Measurements from ENCODE around the gene TGFBR3. TPM values are rescaled to one million over a fixed set of nuclear protein-coding genes. Genes with fewer than 3 reads are reported as not detected.
A peak's percentile ranks its signal among the peaks of the same experiment; 100 is the strongest.

The TGFBR3 gene
- total RNA-seq, 2 experiments from 2014 or later, result 4.4 to 4.7 TPM

- peaks cover 3% of the 10 kb centered on the region for H3K36me3 Mint-ChIP-seq
- no peak overlapping the region for H3K27ac Mint-ChIP-seq
- H3K9me3 Mint-ChIP-seq, result no peaks in the 10 kb centered on the region
- no peak for DNase-seq
- H3K4me1 Mint-ChIP-seq, result peaks cover 28% of the 10 kb centered on the region
- peaks cover 6% of the 10 kb centered on the region for H3K27me3 Mint-ChIP-seq
- H3K4me3 Mint-ChIP-seq, result no peak overlapping the region
These were observed 8.2 kb upstream of the TGFBR3 start for GRCh38 chr1:91894036-91894761.

GRCh38 chr1:91891969-91892368, 6.0 kb upstream of the TGFBR3 start:
- no peak overlapping the region for H3K27ac Mint-ChIP-seq
- no peak overlapping the region for H3K4me3 Mint-ChIP-seq
- peaks cover 11% of the 10 kb centered on the region for H3K27me3 Mint-ChIP-seq
- DNase-seq, result peak; percentile 26
- H3K4me1 Mint-ChIP-seq, result peaks cover 30% of the 10 kb centered on the region
- peaks cover 4% of the 10 kb centered on the region for H3K36me3 Mint-ChIP-seq
- H3K9me3 Mint-ChIP-seq, result no peaks in the 10 kb centered on the region

- H3K27ac Mint-ChIP-seq, result no peak overlapping the region
- H3K4me3 Mint-ChIP-seq, result no peak overlapping the region
- DNase-seq, result no peak
These were observed 5.5 kb upstream of the TGFBR3 start for GRCh38 chr1:91891454-91891853.

GRCh38 chr1:91889717-91890459, 3.9 kb upstream of the TGFBR3 start:
- peaks cover 30% of the 10 kb centered on the region for H3K4me1 Mint-ChIP-seq
- no peak overlapping the region for H3K27ac Mint-ChIP-seq
- no peak overlapping the region for H3K4me3 Mint-ChIP-seq
- no peak for DNase-seq
- no peaks in the 10 kb centered on the region for H3K9me3 Mint-ChIP-seq
- peaks cover 18% of the 10 kb centered on the region for H3K27me3 Mint-ChIP-seq
- H3K36me3 Mint-ChIP-seq, result peaks cover 4% of the 10 kb centered on the region

More at GRCh38 chr1:91891454-91891853, 5.5 kb upstream of the TGFBR3 start:
- Mint-ChIP-seq H3K36me3 (peaks cover 4% of the 10 kb centered on the region), H3K4me1 (peaks cover 33% of the 10 kb centered on the region), H3K9me3 (no peaks in the 10 kb centered on the region), H3K27me3 (peaks cover 16% of the 10 kb centered on the region)

- Mint-ChIP-seq H3K27ac (peak overlapping the region; percentile 16), H3K4me1 (peaks cover 41% of the 10 kb centered on the region), H3K36me3 (peaks cover 4% of the 10 kb centered on the region), H3K4me3 (peak overlapping the region; percentile 88), H3K9me3 (no peaks in the 10 kb centered on the region), H3K27me3 (peaks cover 27% of the 10 kb centered on the region)
- DNase-seq, result peak; percentile 21
These were observed 687 bp downstream of the TGFBR3 start for GRCh38 chr1:91885213-91885715.

- Mint-ChIP-seq H3K4me3 (peak overlapping the region; percentile 88), H3K27me3 (peaks cover 27% of the 10 kb centered on the region), H3K27ac (peak overlapping the region; percentile 16), H3K4me1 (peaks cover 37% of the 10 kb centered on the region), H3K9me3 (no peaks in the 10 kb centered on the region), H3K36me3 (peaks cover 4% of the 10 kb centered on the region)
- peak; percentile 36 for DNase-seq
These were observed 1.3 kb downstream of the TGFBR3 start for GRCh38 chr1:91884459-91885212.

GRCh38 chr1:91883470-91883869, 2.5 kb downstream of the TGFBR3 start:
- H3K36me3 Mint-ChIP-seq, result peaks cover 8% of the 10 kb centered on the region
- H3K27ac Mint-ChIP-seq, result no peak overlapping the region
- H3K9me3 Mint-ChIP-seq, result no peaks in the 10 kb centered on the region
- H3K4me1 Mint-ChIP-seq, result peaks cover 38% of the 10 kb centered on the region
- H3K27me3 Mint-ChIP-seq, result peaks cover 27% of the 10 kb centered on the region
- DNase-seq, result no peak
- H3K4me3 Mint-ChIP-seq, result peak overlapping the region; percentile 57

- H3K9me3 Mint-ChIP-seq, result no peaks in the 10 kb centered on the region
- no peak overlapping the region for H3K4me3 Mint-ChIP-seq
- H3K27ac Mint-ChIP-seq, result no peak overlapping the region
- H3K36me3 Mint-ChIP-seq, result peaks cover 6% of the 10 kb centered on the region
- no peak for DNase-seq
- H3K27me3 Mint-ChIP-seq, result peaks cover 17% of the 10 kb centered on the region
- H3K4me1 Mint-ChIP-seq, result peaks cover 56% of the 10 kb centered on the region
These were observed 4.7 kb downstream of the TGFBR3 start for GRCh38 chr1:91881280-91881679.

GRCh38 chr1:91879733-91880132, 6.2 kb downstream of the TGFBR3 start:
- H3K27me3 Mint-ChIP-seq, result peaks cover 17% of the 10 kb centered on the region

GRCh38 chr1:91877574-91878208, 8.3 kb downstream of the TGFBR3 start:
- peak overlapping the region; percentile 91 for H3K27ac Mint-ChIP-seq

More at GRCh38 chr1:91879733-91880132, 6.2 kb downstream of the TGFBR3 start:
- Mint-ChIP-seq H3K9me3 (peaks cover 4% of the 10 kb centered on the region), H3K36me3 (peaks cover 6% of the 10 kb centered on the region), H3K4me3 (no peak overlapping the region), H3K4me1 (peaks cover 65% of the 10 kb centered on the region), H3K27ac (no peak overlapping the region)
- DNase-seq, result no peak

GRCh38 chr1:91876781-91877573, 9.0 kb downstream of the TGFBR3 start:
- DNase-seq, result peak; percentile 18
- Mint-ChIP-seq H3K4me3 (peak overlapping the region; percentile 68), H3K27ac (peak overlapping the region; percentile 91), H3K9me3 (peaks cover 4% of the 10 kb centered on the region), H3K36me3 (peaks cover 3% of the 10 kb centered on the region), H3K27me3 (peaks cover 7% of the 10 kb centered on the region), H3K4me1 (peaks cover 66% of the 10 kb centered on the region)

More at GRCh38 chr1:91877574-91878208, 8.3 kb downstream of the TGFBR3 start:
- Mint-ChIP-seq H3K36me3 (peaks cover 3% of the 10 kb centered on the region), H3K9me3 (peaks cover 4% of the 10 kb centered on the region), H3K27me3 (peaks cover 7% of the 10 kb centered on the region), H3K4me1 (peaks cover 59% of the 10 kb centered on the region), H3K4me3 (peak overlapping the region; percentile 68)
- DNase-seq, result peak; percentile 12

GRCh38 chr1:91876040-91876470, 9.9 kb downstream of the TGFBR3 start:
- peak; percentile 59 for DNase-seq
- peaks cover 7% of the 10 kb centered on the region for H3K27me3 Mint-ChIP-seq
- H3K4me1 Mint-ChIP-seq, result peaks cover 70% of the 10 kb centered on the region
- peaks cover 3% of the 10 kb centered on the region for H3K36me3 Mint-ChIP-seq
- peak overlapping the region; percentile 55 for H3K27ac Mint-ChIP-seq
- H3K4me3 Mint-ChIP-seq, result no peak overlapping the region
- peaks cover 4% of the 10 kb centered on the region for H3K9me3 Mint-ChIP-seq

GRCh38 chr1:91874167-91874566, 11.8 kb downstream of the TGFBR3 start:
- Mint-ChIP-seq H3K4me3 (no peak overlapping the region), H3K36me3 (peaks cover under 1% of the 10 kb centered on the region), H3K9me3 (peaks cover 4% of the 10 kb centered on the region), H3K4me1 (peaks cover 75% of the 10 kb centered on the region), H3K27me3 (peaks cover 7% of the 10 kb centered on the region), H3K27ac (no peak overlapping the region)
- DNase-seq, result no peak

Data from activated naive CD8-positive, alpha-beta T cell treated with anti-CD3 and anti-CD28 coated beads for 36 hours (primary cell).